ENCODE results near the gene CUZD1.

Gene CUZD1

DNA sequence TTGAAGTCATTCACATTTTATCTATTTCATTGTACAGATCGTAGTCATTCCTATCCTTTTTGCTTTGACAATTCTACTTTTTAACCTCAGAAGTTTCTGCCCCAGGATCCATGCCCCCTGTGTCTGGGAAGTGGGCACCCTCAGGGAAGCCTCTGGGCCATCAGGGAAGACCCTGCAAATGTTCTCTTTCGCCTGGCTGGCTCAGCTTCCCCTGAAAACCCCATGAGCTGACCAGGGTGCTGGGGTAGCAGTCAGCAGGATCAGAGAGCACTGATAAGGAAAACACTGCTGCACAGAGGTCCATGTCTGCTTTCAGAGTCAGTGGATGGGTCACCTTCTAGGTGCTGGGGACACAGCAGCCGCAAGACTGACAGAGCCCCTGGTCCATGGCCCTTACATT is 23.8 kb downstream of the CUZD1 start:
- DNase-seq (ENCODE audit: low read depth in 1 of 2, low spot score in 1 of 2): no peak
- TF ChIP-seq GABPA (IDR thresholded peaks at IDR 0.05; ENCODE audit: low read depth) (no peak), SPI1 (IDR thresholded peaks at IDR 0.05; ENCODE audit: borderline replicate concordance, low read depth) (no peak), CTCF (IDR thresholded peaks at IDR 0.05; ENCODE audit: insufficient read depth, low read length) (no peak), POLR2AphosphoS5 (IDR thresholded peaks at IDR 0.05; ENCODE audit: low read depth) (no peak)
- TF ChIP-seq, protein P1, sequence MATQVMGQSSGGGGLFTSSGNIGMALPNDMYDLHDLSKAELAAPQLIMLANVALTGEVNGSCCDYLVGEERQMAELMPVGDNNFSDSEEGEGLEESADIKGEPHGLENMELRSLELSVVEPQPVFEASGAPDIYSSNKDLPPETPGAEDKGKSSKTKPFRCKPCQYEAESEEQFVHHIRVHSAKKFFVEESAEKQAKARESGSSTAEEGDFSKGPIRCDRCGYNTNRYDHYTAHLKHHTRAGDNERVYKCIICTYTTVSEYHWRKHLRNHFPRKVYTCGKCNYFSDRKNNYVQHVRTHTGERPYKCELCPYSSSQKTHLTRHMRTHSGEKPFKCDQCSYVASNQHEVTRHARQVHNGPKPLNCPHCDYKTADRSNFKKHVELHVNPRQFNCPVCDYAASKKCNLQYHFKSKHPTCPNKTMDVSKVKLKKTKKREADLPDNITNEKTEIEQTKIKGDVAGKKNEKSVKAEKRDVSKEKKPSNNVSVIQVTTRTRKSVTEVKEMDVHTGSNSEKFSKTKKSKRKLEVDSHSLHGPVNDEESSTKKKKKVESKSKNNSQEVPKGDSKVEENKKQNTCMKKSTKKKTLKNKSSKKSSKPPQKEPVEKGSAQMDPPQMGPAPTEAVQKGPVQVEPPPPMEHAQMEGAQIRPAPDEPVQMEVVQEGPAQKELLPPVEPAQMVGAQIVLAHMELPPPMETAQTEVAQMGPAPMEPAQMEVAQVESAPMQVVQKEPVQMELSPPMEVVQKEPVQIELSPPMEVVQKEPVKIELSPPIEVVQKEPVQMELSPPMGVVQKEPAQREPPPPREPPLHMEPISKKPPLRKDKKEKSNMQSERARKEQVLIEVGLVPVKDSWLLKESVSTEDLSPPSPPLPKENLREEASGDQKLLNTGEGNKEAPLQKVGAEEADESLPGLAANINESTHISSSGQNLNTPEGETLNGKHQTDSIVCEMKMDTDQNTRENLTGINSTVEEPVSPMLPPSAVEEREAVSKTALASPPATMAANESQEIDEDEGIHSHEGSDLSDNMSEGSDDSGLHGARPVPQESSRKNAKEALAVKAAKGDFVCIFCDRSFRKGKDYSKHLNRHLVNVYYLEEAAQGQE (IDR thresholded peaks at IDR 0.05; ENCODE audit: insufficient replicate concordance, low read depth): no peak
- H3K4me3 ChIP-seq (replicated peaks; ENCODE audit: insufficient read depth, low read length): no peak overlapping the region
- H3K27me3 ChIP-seq (ENCODE audit: insufficient read depth, poor library complexity, severe bottlenecking): peaks cover 10% of the 10 kb centered on the region
- H3K27ac ChIP-seq (replicated peaks): no peak overlapping the region

DNA sequence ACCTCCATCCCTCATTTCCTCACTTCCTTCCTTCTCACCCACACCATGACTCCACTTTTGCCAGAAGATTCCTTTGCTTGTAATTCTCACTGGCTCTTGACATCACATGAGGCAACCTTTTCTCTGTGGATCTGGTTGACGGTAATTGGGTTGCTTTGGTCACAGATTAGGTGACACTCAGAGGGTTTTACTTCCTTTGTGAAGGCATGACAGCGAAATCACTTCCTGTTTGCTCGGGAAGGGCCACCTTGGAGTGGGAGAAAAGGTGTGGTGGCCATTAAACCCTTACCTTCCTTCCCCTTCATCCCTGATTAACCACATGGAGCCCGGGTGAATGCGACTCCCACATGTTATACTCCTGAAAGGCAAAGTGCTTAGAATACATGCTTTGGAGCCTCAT is 30.2 kb downstream of the CUZD1 start:
- no peak for TF ChIP-seq GABPA (IDR thresholded peaks at IDR 0.05; ENCODE audit: low read depth)
- no peak for TF ChIP-seq CTCF (IDR thresholded peaks at IDR 0.05; ENCODE audit: insufficient read depth, low read length)
- TF ChIP-seq SPI1 (IDR thresholded peaks at IDR 0.05; ENCODE audit: borderline replicate concordance, low read depth): no peak
- TF ChIP-seq POLR2AphosphoS5 (IDR thresholded peaks at IDR 0.05; ENCODE audit: low read depth): no peak
- TF ChIP-seq, protein P1 (IDR thresholded peaks at IDR 0.05; ENCODE audit: insufficient replicate concordance, low read depth): no peak
- no peak for DNase-seq (ENCODE audit: low read depth in 1 of 2, low spot score in 1 of 2)
- Histone ChIP-seq H3K27ac (replicated peaks) (no peak overlapping the region), H3K27me3 (ENCODE audit: insufficient read depth, poor library complexity, severe bottlenecking) (peaks cover 3% of the 10 kb centered on the region), H3K4me3 (replicated peaks; ENCODE audit: insufficient read depth, low read length) (no peak overlapping the region)

GRCh38 chr10:122814493-122814892 is 31.2 kb downstream of the CUZD1 start:
- no peak overlapping the region for H3K4me3 ChIP-seq (replicated peaks; ENCODE audit: insufficient read depth, low read length)

More at GRCh38 chr10:122814493-122814892, 31.2 kb downstream of the CUZD1 start:
- Histone ChIP-seq H3K27ac (replicated peaks) (no peak overlapping the region), H3K27me3 (ENCODE audit: insufficient read depth, poor library complexity, severe bottlenecking) (peaks cover 3% of the 10 kb centered on the region)
- no peak for DNase-seq (ENCODE audit: low read depth in 1 of 2, low spot score in 1 of 2)
- TF ChIP-seq SPI1 (IDR thresholded peaks at IDR 0.05; ENCODE audit: borderline replicate concordance, low read depth) (no peak), GABPA (IDR thresholded peaks at IDR 0.05; ENCODE audit: low read depth) (no peak), CTCF (IDR thresholded peaks at IDR 0.05; ENCODE audit: insufficient read depth, low read length) (no peak), POLR2AphosphoS5 (IDR thresholded peaks at IDR 0.05; ENCODE audit: low read depth) (no peak)
- TF ChIP-seq, protein P1 (IDR thresholded peaks at IDR 0.05; ENCODE audit: insufficient replicate concordance, low read depth): no peak
